Measurements from ENCODE around the gene PSMB7.

Gene PSMB7

GRCh38 chr9:124419832-124420489 lies 4.7 kb upstream of the PSMB7 start:
- TF ChIP-seq CTCF (IDR thresholded peaks at IDR 0.05; ENCODE audit: low read depth, low read length, poor library complexity, severe bottlenecking) (peak; percentile 38), EZH2phosphoT487 (IDR thresholded peaks at IDR 0.05; ENCODE audit: borderline replicate concordance, low read length) (no peak)
- Histone ChIP-seq H3K9me3 (ENCODE audit: control insufficient read depth, insufficient read depth, low read length) (peaks cover 5% of the 10 kb centered on the region; the same call in 1 of the 2 replicates), H3K27me3 (ENCODE audit: control insufficient read depth, low read length) (0 out of 2 replicates have a peak, but pooled peaks cover 3% of the 10 kb centered on the region), H3K4me2 (ENCODE audit: low read length) (peak overlapping the region; percentile 10; the same call in 1 of the 2 replicates), H3K27ac (ENCODE audit: low read depth, low read length) (no peak overlapping the region), H3K4me1 (ENCODE audit: control insufficient read depth, low read length) (peaks cover 11% of the 10 kb centered on the region), H3K9me2 (replicated peaks; ENCODE audit: control insufficient read depth, low read length) (no peaks in the 10 kb centered on the region), H3K36me3 (ENCODE audit: control insufficient read depth, low read length) (peaks cover 2% of the 10 kb centered on the region), H3F3A (ENCODE audit: control insufficient read depth, insufficient read depth) (no peaks in the 10 kb centered on the region), H4K20me1 (ENCODE audit: control insufficient read depth, insufficient read depth, low read depth, low read length) (no peaks in the 10 kb centered on the region), H3K4me3 (ENCODE audit: low read length) (no peak overlapping the region), H3K79me2 (ENCODE audit: control insufficient read depth, low read length) (peaks cover 3% of the 10 kb centered on the region)

- Histone ChIP-seq H3F3A (ENCODE audit: control insufficient read depth, insufficient read depth) (no peaks in the 10 kb centered on the region), H3K27ac (ENCODE audit: low read depth, low read length) (no peak overlapping the region), H3K9me2 (replicated peaks; ENCODE audit: control insufficient read depth, low read length) (no peaks in the 10 kb centered on the region), H3K79me2 (ENCODE audit: control insufficient read depth, low read length) (peaks cover 31% of the 10 kb centered on the region), H3K9me3 (ENCODE audit: control insufficient read depth, insufficient read depth, low read length) (peaks cover 5% of the 10 kb centered on the region; the same call in 1 of the 2 replicates), H3K4me3 (ENCODE audit: low read length) (peak overlapping the region; percentile 95), H3K4me1 (ENCODE audit: control insufficient read depth, low read length) (peaks cover 20% of the 10 kb centered on the region), H3K27me3 (ENCODE audit: control insufficient read depth, low read length) (no peaks in the 10 kb centered on the region), H4K20me1 (ENCODE audit: control insufficient read depth, insufficient read depth, low read depth, low read length) (no peaks in the 10 kb centered on the region), H3K4me2 (ENCODE audit: low read length) (peak overlapping the region; percentile 43), H3K36me3 (ENCODE audit: control insufficient read depth, low read length) (peaks cover 42% of the 10 kb centered on the region)
- TF ChIP-seq EZH2phosphoT487 (IDR thresholded peaks at IDR 0.05; ENCODE audit: borderline replicate concordance, low read length), result no peak
- TF ChIP-seq CTCF (IDR thresholded peaks at IDR 0.05; ENCODE audit: low read depth, low read length, poor library complexity, severe bottlenecking), result no peak
Observed at GRCh38 chr9:124415852-124416484, 726 bp upstream of the PSMB7 start.

- peak overlapping the region; percentile 34; the same call in 1 of the 2 replicates for H3K27ac ChIP-seq (ENCODE audit: low read depth, low read length)
- H3K79me2 ChIP-seq (ENCODE audit: control insufficient read depth, low read length), result peaks cover 39% of the 10 kb centered on the region
- TF ChIP-seq EZH2phosphoT487 (IDR thresholded peaks at IDR 0.05; ENCODE audit: borderline replicate concordance, low read length), result no peak
- TF ChIP-seq CTCF (IDR thresholded peaks at IDR 0.05; ENCODE audit: low read depth, low read length, poor library complexity, severe bottlenecking), result no peak
Observed at GRCh38 chr9:124414612-124415011, 630 bp downstream of the PSMB7 start.

More at GRCh38 chr9:124414612-124415011, 630 bp downstream of the PSMB7 start:
- Histone ChIP-seq H3K4me2 (ENCODE audit: low read length) (peak overlapping the region; percentile 80), H3K4me3 (ENCODE audit: low read length) (peak overlapping the region; percentile 95), H3K9me3 (ENCODE audit: control insufficient read depth, insufficient read depth, low read length) (peaks cover 5% of the 10 kb centered on the region; the same call in 1 of the 2 replicates), H3K36me3 (ENCODE audit: control insufficient read depth, low read length) (peaks cover 54% of the 10 kb centered on the region), H3K4me1 (ENCODE audit: control insufficient read depth, low read length) (peaks cover 17% of the 10 kb centered on the region), H3F3A (ENCODE audit: control insufficient read depth, insufficient read depth) (no peaks in the 10 kb centered on the region), H4K20me1 (ENCODE audit: control insufficient read depth, insufficient read depth, low read depth, low read length) (no peaks in the 10 kb centered on the region), H3K27me3 (ENCODE audit: control insufficient read depth, low read length) (no peaks in the 10 kb centered on the region), H3K9me2 (replicated peaks; ENCODE audit: control insufficient read depth, low read length) (no peaks in the 10 kb centered on the region)

Measured in DOHH2 (cell line).